ENCODE data around the gene NAMPT.

DNA sequence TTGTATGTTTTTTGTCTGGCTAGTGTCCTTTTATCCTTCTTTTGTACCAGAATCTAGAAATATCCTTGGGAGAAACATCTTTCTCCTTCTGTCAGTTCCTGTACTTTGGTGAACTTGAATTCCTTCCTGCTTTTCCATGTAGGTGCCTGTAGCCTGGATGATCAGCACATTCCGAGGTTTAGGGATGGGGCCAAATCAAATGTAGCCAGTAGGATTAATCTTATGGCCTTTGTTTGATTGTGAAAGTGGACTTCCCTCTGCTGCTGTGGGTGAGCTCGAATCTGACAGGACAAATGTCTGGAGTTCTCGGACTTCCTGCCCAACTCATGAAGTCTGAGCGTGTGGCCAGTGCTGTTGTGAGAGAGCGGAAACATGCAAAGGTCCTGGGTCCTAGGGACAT lies 33.2 kb upstream of the NAMPT start:
- TF ChIP-seq, protein P1, sequence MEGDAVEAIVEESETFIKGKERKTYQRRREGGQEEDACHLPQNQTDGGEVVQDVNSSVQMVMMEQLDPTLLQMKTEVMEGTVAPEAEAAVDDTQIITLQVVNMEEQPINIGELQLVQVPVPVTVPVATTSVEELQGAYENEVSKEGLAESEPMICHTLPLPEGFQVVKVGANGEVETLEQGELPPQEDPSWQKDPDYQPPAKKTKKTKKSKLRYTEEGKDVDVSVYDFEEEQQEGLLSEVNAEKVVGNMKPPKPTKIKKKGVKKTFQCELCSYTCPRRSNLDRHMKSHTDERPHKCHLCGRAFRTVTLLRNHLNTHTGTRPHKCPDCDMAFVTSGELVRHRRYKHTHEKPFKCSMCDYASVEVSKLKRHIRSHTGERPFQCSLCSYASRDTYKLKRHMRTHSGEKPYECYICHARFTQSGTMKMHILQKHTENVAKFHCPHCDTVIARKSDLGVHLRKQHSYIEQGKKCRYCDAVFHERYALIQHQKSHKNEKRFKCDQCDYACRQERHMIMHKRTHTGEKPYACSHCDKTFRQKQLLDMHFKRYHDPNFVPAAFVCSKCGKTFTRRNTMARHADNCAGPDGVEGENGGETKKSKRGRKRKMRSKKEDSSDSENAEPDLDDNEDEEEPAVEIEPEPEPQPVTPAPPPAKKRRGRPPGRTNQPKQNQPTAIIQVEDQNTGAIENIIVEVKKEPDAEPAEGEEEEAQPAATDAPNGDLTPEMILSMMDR (IDR thresholded peaks at IDR 0.05) = no peak
- no peak for TF ChIP-seq POLR2A (IDR thresholded peaks at IDR 0.05)

All from heart left ventricle (tissue), 13 donors.